Germinal center (tissue), 1 donor: Measurements from ENCODE around the gene WDR46.
A peak's percentile ranks its signal among the peaks of the same experiment; 100 is the strongest.

Experiments used
- DNase-seq: peaks from one replicate; pipeline ENCODE4 v3.0.0; 2012; ENCODE audit warnings: mixed read lengths, low spot score

WDR46 gene

GRCh38 chr6:33313709-33314514, 24.9 kb upstream of the WDR46 start, which contains the start of gene TAPBP:
Gene TAPBP (minus strand): TSS chr6:33314078. CDS start chr6:33314041, 37 bp downstream.
- DNase-seq = peak; percentile 88

- DNase-seq = peak; percentile 70
These were observed 24.2 kb upstream of the WDR46 start for GRCh38 chr6:33313105-33313708.

- peak; percentile 90 for DNase-seq
These were observed 23.5 kb upstream of the WDR46 start for GRCh38 chr6:33312361-33313104.

DNA sequence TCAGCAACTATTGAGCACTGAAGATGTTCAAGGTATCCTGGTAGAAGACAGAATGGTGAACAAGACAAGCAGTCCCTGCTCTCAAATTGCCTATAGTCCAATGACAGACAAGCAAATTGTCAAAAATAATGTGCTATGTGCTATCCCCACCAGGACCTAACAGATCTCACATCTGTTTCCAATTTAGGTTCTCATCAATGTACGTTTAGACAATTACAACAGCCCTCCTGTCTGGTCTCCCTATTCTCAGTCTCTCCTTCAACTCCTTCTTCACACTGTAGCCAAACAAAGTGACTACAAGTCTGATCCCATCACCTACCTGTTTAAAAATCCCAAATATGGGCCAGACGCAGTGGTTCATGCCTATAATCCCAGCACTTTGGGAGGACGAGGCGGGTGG, 17.3 kb upstream of the WDR46 start:
- no peak for DNase-seq

DNA sequence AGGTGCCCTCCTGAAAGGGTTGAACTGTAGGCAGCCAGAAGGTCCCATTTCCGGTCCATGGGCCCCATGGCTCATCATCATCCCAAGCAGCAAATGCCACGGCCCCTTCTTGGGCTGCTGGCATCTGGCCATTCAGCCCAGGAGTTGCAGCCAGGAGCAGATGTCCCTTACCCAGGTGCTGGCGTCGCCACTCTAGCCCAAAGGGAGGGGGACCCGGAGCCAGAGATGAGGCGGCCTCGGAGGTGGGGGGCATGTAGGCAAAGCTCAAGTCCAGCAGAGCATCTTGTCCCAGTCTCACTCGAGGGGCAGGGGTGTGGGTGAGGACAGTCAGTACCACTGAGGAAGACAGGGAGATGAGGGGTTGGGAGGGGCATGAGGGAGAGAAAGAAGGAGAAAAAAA, 16.0 kb upstream of the WDR46 start:
- no peak for DNase-seq

DNA sequence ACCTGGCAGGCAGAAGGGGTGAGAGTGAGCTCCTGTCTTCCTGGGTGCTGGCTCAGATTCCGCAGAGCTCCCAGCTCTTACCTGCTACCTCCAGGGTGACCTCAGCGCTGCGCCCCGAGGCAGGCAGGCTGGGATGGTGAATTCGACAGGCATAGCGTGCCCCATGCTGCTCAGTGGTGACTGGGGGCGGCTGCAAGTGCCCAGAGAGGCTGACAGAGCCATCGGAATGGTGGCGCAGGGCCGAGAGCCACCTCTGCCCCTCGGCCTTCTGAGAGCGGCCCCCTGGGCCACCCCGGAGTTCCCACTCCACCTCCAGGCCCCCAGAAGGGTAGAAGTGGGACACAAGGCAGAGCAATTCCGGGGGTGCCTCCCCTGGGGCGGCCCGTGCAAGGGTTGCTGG, 15.2 kb upstream of the WDR46 start:
- no peak for DNase-seq

DNA sequence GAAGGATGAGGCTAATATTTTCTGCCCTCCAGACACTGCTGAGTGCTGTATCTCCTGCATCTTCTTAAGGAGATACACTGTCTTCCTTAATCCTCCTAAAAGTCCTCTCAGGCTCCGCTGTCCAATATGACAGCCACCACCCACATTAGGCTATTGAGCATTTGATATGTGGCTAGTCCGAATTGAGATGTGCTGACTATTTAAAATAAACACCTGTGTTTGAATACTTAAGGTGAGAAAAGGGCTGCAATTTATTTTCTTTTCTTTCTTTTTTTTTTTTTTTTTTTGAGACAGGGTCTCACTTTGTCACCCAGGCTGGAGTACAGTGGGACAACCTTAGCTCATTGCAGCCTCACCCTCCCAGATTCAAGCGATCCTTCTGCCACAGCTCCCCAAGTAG, 12.8 kb upstream of the WDR46 start:
- DNase-seq = no peak

- peak; percentile 89 for DNase-seq
These were observed 10.4 kb upstream of the WDR46 start for GRCh38 chr6:33299237-33299944.

- peak; percentile 62 for DNase-seq
These were observed 9.8 kb upstream of the WDR46 start, which contains the start of gene RGL2 for GRCh38 chr6:33298773-33299236. Gene RGL2 (minus strand): TSS chr6:33298942. CDS start chr6:33298610, 332 bp downstream.

GRCh38 chr6:33297956-33298772, 9.1 kb upstream of the WDR46 start:
- DNase-seq = peak; percentile 65

- DNase-seq = peak; percentile 46
These were observed 8.4 kb upstream of the WDR46 start for GRCh38 chr6:33297406-33297955.

DNA sequence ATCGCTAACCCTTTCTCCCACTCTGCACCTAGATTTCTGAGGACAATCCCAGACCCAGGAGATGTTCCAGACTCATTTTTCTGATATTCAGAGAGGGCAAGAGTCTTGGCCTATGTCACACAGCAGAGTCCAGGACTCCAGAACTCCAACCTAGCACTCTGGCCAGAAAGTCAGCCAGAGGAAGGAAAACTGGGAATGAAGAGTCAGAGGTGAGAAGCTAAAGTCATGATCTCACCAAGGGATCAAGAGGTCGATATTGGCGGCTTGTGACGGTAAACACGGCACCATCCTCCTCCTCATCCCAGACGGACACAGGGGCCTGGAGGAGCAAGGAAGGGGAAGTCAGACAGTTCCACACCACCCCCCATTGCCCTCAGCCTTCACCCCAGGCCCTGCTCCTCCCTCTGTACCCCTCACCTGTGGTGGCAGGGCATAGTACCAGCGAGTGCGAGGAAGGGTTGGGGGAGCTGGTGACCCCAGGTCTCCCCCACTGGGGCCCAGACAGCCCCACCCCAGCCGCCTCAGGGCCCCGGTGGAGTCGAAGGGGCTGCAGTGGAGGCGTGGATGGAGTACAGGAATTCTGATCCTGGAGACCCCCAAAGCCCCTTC, 7.9 kb upstream of the WDR46 start:
- no peak for DNase-seq

DNA sequence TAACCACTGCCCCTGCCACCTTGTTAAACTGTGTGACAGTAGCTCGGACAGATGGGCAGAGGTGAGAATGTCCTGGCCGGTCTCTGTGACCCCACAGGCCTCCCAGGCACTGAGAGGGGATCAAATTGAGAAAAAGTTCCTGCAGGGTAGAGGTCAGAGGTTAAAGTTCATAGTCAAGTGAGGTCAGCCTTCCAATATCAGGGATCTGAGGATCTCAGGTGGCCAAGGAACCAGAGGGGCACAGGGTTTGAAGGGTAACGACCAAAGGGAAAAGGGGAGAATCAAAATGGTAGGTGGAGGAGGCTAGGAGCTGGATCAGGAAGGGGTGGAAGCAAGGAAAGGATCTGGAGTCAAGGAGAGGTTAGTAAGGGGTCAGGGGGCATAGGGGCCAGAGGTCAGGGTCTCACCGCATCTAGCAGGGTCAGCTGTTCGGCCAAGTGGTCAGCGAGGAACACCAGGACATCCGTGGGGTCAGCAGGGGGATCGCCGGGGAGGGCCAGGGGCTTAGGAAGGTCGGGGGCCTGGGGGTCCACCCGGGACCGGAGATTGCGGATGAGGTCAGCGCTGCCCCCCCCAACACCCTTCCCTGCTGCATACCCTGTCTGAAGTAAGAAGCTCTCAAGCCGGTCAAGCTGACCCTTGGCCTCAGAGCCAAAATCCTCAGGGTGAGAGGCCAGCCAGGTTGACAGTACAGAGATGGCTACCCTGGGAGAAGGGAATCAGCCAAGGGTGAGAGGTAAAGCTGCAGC, 6.8 kb upstream of the WDR46 start:
- no peak for DNase-seq

GRCh38 chr6:33294086-33294823, 5.2 kb upstream of the WDR46 start:
- DNase-seq = no peak

DNA sequence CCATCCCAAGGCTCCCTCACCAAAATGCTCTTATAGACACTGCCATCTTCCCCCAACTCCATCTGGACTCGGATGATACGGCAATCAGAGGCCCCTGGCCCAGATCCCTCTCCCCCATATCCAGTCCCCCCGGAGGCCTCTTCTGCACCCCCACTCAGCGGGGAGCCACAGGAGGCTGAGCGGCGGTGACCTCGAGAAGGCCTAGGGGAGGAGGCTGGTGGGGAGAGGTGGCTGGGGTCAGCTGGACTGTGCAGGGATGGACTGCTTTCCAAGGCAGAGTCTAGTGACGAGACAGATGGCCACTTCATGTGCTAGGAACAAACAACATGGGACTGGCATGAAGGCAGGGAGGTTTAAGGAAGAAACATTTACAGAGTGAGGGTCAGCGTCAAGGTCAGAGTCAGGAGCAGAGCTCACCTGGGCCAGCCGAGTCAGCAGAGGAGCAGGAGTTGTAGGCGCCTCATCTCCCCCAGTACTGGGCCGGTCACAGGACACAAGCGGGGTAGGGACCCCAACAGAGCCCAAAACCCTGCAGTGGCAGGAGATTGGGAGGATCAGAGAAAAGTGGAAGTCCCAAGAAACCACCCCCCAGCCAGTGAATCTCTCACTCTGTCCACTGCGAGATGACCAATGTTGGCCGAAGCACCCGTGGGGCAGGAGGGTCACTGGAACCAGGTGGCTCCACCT, 4.1 kb upstream of the WDR46 start:
- no peak for DNase-seq

DNA sequence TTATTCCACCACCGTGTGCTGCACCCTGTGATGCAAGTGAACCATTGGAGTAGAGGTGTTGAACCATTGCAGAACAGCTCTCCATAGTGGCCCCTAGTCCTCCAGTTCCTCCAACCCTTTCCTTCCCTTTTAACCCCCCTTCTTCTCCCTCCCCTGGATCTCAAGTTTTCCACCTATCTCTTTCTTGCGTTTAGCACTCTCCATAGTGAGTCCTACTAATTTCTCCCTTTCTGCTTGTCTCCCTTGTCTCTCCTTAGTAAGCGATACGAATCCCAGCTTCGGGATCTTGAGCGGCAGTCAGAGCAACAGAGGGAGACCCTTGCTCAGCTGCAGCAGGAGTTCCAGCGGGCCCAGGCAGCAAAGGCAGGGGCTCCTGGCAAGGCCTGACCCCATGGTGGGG, 1.4 kb upstream of the WDR46 start:
- no peak for DNase-seq

- DNase-seq = no peak
These were observed 811 bp upstream of the WDR46 start for GRCh38 chr6:33289784-33290315.
